ENCODE results near the gene POLRMT.

The POLRMT gene

GRCh38 chr19:661427-662196 is 28.3 kb upstream of the POLRMT start:
- H3K9me3 ChIP-seq (ENCODE audit: severe bottlenecking), result no peaks in the 10 kb centered on the region
- H3K27me3 ChIP-seq (ENCODE audit: insufficient read depth, poor library complexity, severe bottlenecking), result no peaks in the 10 kb centered on the region
- H3K4me1 ChIP-seq (ENCODE audit: insufficient read depth, poor library complexity, severe bottlenecking), result peaks cover 18% of the 10 kb centered on the region
- H3K36me3 ChIP-seq (ENCODE audit: low read depth), result peaks cover 27% of the 10 kb centered on the region
- peak overlapping the region; percentile 86 for H3K27ac ChIP-seq (ENCODE audit: poor library complexity, severe bottlenecking)
- TF ChIP-seq CTCF (IDR thresholded peaks at IDR 0.05; ENCODE audit: poor library complexity, severe bottlenecking), result no peak
- ATAC-seq (ENCODE audit: low read depth) (peak; percentile 13; the same call in 1 of the 3 replicates), DNase-seq (ENCODE audit: low spot score) (no peak)
- H3K4me3 ChIP-seq (ENCODE audit: severe bottlenecking), result peak overlapping the region; percentile 99

- Histone ChIP-seq H3K36me3 (ENCODE audit: low read depth) (peaks cover 32% of the 10 kb centered on the region), H3K4me3 (ENCODE audit: severe bottlenecking) (peak overlapping the region; percentile 99), H3K4me1 (ENCODE audit: insufficient read depth, poor library complexity, severe bottlenecking) (peaks cover 18% of the 10 kb centered on the region), H3K9me3 (ENCODE audit: severe bottlenecking) (no peaks in the 10 kb centered on the region), H3K27me3 (ENCODE audit: insufficient read depth, poor library complexity, severe bottlenecking) (no peaks in the 10 kb centered on the region), H3K27ac (ENCODE audit: poor library complexity, severe bottlenecking) (peak overlapping the region; percentile 86)
- DNase-seq (ENCODE audit: low spot score) (no peak), ATAC-seq (ENCODE audit: low read depth) (no peak)
- no peak for TF ChIP-seq CTCF (IDR thresholded peaks at IDR 0.05; ENCODE audit: poor library complexity, severe bottlenecking)
Measured at GRCh38 chr19:660793-661426, 27.6 kb upstream of the POLRMT start.

GRCh38 chr19:658916-659839 is 25.8 kb upstream of the POLRMT start:
- TF ChIP-seq CTCF (IDR thresholded peaks at IDR 0.05; ENCODE audit: poor library complexity, severe bottlenecking), result no peak

GRCh38 chr19:658059-658839 is 24.9 kb upstream of the POLRMT start:
- ATAC-seq (ENCODE audit: low read depth) (no peak), DNase-seq (ENCODE audit: low spot score) (no peak)
- H3K9me3 ChIP-seq (ENCODE audit: severe bottlenecking), result no peaks in the 10 kb centered on the region
- no peaks in the 10 kb centered on the region for H3K27me3 ChIP-seq (ENCODE audit: insufficient read depth, poor library complexity, severe bottlenecking)
- H3K4me1 ChIP-seq (ENCODE audit: insufficient read depth, poor library complexity, severe bottlenecking), result peaks cover 18% of the 10 kb centered on the region
- peak overlapping the region; percentile 86 for H3K27ac ChIP-seq (ENCODE audit: poor library complexity, severe bottlenecking)
- H3K36me3 ChIP-seq (ENCODE audit: low read depth), result peaks cover 48% of the 10 kb centered on the region
- no peak for TF ChIP-seq CTCF (IDR thresholded peaks at IDR 0.05; ENCODE audit: poor library complexity, severe bottlenecking)
- H3K4me3 ChIP-seq (ENCODE audit: severe bottlenecking), result no peak overlapping the region

More at GRCh38 chr19:658916-659839, 25.8 kb upstream of the POLRMT start:
- peak overlapping the region; percentile 86 for H3K27ac ChIP-seq (ENCODE audit: poor library complexity, severe bottlenecking)
- peaks cover 18% of the 10 kb centered on the region for H3K4me1 ChIP-seq (ENCODE audit: insufficient read depth, poor library complexity, severe bottlenecking)
- no peak overlapping the region for H3K4me3 ChIP-seq (ENCODE audit: severe bottlenecking)
- peaks cover 43% of the 10 kb centered on the region for H3K36me3 ChIP-seq (ENCODE audit: low read depth)
- DNase-seq (ENCODE audit: low spot score) (no peak), ATAC-seq (ENCODE audit: low read depth) (peak; percentile 70)
- no peaks in the 10 kb centered on the region for H3K9me3 ChIP-seq (ENCODE audit: severe bottlenecking)
- no peaks in the 10 kb centered on the region for H3K27me3 ChIP-seq (ENCODE audit: insufficient read depth, poor library complexity, severe bottlenecking)
